Tibial nerve (tissue), 3 donors: ENCODE results near the gene PRXL2A.

Experiments
- CTCF ChIP-seq, 5 experiments: fragments of 200-600 bp in 3 of 5; fragments of 450-650 bp in 2 of 5; sonication (generic) in 3 of 5; IDR thresholded peaks; one replicate each; pipeline ENCODE4 v1.5.1; 2016 to 2019; ENCODE audit warnings: antibody characterized with exemption in 5 of 5, mild to moderate bottlenecking in 3 of 5, moderate library complexity in 2 of 5
- POLR2A ChIP-seq, 2 donors: fragments of 450-650 bp; IDR thresholded peaks; one replicate each; pipeline ENCODE4 v1.6.1; 2017; ENCODE audit warnings: antibody characterized with exemption in 2 of 2, mild to moderate bottlenecking in 2 of 2, moderate library complexity in 2 of 2

- no peak for TF ChIP-seq CTCF (IDR thresholded peaks at IDR 0.05)
- TF ChIP-seq POLR2A (IDR thresholded peaks at IDR 0.05): no peak
These were observed 33.5 kb downstream of the PRXL2A start for GRCh38 chr10:80441831-80442230.
